Measurements from ENCODE around the gene EPB41.
"Not testable (repeated sequence)": the region's sequence is repeated elsewhere in the genome, so short reads cannot be mapped to it uniquely, and the experiment has no call there.

EPB41 gene

DNA sequence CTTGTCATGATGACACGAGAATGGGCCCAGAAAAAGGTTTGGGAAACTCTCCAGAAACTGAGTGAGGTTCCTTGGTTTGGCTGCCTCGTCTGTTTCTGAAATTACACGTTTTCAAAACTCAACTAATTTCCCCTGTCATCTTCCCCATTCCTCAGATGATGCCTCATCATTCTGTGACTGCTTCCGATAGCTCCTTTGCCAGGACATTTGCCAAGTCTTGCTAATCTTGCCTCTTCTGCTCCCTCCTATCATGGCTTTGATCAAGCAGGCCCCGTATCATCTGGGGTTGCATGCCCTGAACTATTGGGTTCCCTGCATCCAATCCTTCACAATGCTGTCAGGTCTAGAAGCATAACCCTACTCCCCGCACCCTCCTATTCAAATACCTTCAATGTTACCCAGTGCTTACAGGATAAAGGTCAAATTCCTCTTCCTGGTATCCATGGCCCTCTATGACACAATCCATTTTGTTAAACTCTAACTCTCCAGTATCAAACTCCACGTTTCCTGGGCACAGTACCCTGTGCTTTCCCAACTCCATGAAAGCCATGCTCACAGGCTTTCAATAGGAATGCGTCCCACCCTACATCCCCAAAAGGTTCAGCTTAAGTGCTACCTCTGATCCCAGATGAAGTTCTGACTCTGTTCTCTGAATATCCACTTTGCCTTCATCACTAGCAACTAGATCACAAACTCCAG is 231.5 kb downstream of the EPB41 start:
- DNase-seq: no peak

DNA sequence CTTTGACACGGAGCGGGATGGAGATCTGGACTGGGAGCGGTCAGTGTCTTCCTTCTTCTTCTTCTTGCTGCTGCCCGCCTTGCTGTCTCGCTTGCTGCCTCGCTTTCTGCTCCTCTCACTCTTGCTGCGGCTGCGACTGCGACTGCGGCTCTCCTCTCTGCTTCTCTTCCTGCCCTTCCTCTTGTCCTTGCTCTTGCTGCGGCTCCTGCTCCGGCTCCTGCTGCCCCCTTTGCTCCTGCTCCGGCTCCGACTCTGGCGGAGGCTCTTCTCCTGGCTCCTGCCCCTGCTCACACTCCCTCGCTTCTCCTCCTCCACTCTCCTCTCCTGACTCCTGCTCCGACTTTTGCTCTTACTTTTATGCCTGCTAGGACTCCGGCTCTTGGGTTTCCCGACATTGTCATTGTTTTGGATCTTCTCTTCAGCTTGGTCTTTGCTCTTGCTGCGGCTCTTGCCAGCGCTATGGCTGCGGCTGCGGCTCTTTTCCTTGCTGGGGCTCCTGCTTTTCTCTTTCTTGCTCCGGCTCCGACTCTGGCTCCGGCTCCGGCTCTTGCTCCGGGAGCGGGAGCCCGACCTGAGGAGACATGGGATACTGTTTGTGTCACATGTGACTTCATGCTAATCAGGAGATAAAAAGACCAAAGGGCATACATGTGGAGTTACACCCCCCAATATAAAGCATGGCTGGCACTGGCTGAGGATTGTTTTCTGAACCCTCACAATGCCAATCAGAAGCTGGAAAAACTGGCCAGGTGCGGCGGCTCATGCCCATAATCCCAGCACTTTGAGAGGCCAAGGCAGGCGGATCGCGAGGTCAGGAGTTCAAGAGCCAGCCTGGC is 234.5 kb downstream of the EPB41 start:
- no peak for DNase-seq

GRCh38 chr1:29150346-29150745 is 236.0 kb downstream of the EPB41 start:
- not testable (repeated sequence) for DNase-seq

- DNase-seq: no peak
Measured at GRCh38 chr1:29152046-29152805, 237.9 kb downstream of the EPB41 start.

DNA sequence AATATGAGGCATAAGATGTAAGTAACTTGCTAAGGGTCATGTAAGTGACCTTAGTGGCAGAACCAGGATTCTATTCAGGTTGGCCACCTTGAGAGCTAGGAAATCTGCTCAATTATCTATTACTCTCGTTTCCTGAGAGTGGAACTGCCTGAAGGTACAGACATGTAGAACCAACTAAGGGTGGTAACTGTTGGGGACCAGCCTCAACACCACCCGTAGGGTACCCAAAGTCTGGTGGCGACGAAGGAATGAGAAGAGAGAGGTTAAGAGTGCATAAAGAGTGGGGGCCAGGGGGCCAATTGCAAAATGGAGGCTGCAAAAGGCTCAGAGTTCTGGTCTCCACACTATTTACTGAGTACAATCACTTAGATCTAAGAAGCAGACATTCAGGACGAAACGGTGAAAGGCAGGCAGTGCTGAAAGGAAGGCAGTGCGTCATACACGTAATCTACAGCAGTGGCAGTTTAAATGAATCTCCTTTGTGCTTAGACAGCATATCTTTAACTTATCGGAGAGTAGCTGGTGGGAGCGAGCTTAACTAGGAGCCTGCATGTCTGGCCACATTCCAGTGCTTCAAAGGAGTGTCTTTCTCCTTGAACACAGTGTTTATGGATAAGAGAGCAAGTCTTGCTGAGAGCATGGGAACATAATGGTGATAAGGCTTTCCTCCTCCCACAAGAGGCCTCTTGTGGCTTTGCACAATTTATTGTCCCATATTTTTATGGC is 242.3 kb downstream of the EPB41 start:
- no peak for DNase-seq

GRCh38 chr1:29157269-29157601 is 242.9 kb downstream of the EPB41 start:
- DNase-seq: no peak

- no peak for DNase-seq
Measured at GRCh38 chr1:29159773-29160172, 245.4 kb downstream of the EPB41 start.

DNA sequence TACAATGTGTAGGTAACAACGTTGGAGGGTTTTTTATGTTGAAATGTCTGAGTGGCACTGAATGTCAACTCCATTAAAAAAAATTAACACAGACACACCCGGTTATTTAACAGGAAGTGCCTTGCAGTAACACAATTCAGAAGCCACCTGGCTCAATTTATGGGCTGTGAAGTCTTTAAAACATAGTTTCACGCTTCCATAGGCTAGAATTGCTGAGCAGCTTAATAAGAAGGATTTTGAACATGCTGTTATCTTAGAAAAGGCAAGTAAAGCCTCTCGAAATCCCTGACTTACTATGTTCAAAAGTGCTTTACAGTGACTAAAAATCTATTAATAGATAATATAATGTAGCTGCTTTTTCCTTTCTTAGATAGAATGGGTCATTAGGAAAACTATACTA is 247.7 kb downstream of the EPB41 start:
- DNase-seq: no peak

DNA sequence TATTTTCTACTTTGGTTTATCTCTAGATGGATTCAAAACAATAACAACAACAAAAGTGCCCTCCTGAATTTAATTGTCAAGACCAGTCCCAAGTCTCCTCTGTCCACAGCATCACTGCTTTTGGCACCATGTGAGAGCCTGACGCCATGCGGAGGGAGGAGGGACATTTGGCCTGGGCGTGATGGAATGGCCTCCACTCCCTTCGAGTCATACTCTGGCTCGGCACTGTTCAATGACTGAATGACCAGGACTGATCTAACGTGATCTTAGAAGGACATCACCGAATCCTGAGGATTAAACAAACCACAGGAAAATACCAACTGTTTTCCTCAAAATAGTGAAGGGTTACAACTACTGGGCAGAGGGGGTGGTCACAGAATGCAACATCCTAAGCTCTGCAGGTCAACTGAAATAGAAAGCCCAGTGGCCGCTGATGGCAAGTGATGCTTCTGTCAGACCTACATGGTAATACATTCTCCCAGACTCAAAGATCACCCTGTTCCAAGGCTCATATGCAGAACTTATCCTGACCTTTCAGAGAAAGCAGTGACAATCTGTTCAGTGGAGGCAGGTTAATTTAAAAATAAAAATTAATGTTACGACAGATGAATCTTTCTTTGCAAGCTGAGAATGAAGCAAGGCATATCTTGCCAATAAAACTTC is 248.2 kb downstream of the EPB41 start:
- no peak for DNase-seq

GRCh38 chr1:29164588-29164987 is 250.2 kb downstream of the EPB41 start:
- no peak for DNase-seq

DNA sequence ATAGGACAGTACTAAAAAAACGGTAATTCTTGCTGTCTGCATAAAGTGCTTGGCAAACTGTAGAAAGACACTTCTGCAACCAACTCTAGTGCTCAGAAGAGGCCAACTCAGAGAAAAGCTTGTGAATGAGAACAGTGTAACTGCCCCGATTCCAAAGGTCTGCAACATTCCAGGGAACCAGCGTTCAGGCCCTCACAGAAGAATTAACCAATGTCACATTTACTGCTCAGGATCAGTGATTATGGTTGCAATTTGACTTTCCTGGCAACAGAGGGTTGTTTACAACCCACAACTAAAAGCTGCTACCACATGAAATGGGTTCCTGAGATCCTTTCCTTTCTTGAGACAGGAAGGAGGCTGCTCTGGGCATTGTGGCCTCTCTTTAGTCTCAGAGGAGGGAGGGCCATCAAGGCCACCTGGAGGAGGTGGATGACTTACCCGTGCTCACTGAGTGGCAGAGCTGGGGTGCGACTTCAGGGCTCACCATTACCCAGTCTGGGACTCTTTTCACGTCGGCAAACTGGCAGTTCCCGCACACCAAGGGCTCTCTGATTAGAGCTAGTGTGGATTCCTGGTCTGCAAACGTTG is 252.0 kb downstream of the EPB41 start:
- DNase-seq: no peak

DNA sequence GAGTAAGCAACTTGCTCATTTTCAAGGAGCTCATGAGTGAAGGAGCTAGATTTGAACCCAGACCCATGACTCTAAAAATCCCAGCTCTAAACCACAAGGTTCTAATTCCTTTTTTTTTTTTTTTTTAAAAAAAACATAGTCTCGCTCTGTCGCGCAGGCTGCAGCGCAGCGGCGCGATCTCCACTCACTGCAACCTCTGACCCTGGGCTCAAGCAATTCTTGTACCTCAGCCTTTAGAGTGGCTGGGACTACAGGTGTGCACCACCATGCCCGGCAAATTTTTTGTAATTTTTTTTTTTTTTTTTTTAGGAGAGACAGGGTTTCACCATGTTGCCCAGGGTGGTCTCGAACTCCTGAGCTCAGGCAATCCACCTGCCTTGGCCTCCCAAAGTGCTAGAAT is 253.5 kb downstream of the EPB41 start:
- DNase-seq: no peak

Data from NCI-H2171 (cell line).